A549 (cell line): ENCODE measurements around the gene RANBP17. TPM values are rescaled to one million over a fixed set of nuclear protein-coding genes. Genes with fewer than 3 reads are reported as not detected.

ENCODE experiments used
- ATAC-seq, 2 experiments: fragments of 200-7000 bp in 1 of 2; fragments of >200 bp in 1 of 2; cut with Nextera tagmentation in 1 of 2; cut with Tn5 transposase in 1 of 2; 3 replicates each; pipeline versions ENCODE4 v1.8.0 to v1.9.1; 2018 to 2020; ENCODE audit warnings: mild to moderate bottlenecking in 1 of 2, moderate library complexity in 1 of 2
- CTCF ChIA-PET: fragments of 300-600 bp; sonication (Branson Sonifier 250); formaldehyde crosslinking; extraction: SDS; loops from one replicate; lab custom pipeline; 2021; ENCODE audit warnings: antibody characterized with exemption, inconsistent platforms; lab: Yijun Ruan, JAX
- POLR2A ChIA-PET: fragments of 350-600 bp; formaldehyde crosslinking; extraction: SDS; loops from one replicate; lab custom pipeline; 2021; ENCODE audit warnings: antibody characterized with exemption, inconsistent platforms; lab: Yijun Ruan, JAX
- DNase-seq, 2 experiments: peaks; one replicate each; pipeline versions ENCODE4 v3.0.0 to v3.0.0-alpha.2; 2011 to 2016; ENCODE audit warnings: low read depth in 1 of 2, low spot score in 1 of 2
- FAIRE-seq: peaks from 2 replicates; lab custom pipeline; 2011; peaks lifted over from hg19 to GRCh38; lab: Jason Lieb, UNC
- H3K27ac ChIP-seq, 2 experiments: fragments of >200 bp; sonication (Bioruptor Twin); formaldehyde crosslinking; 3 replicates each; pipeline ENCODE4 v1.5.1; 2016 to 2017
- H3K4me1 ChIP-seq: fragments of >200 bp; sonication (Bioruptor Twin); formaldehyde crosslinking; 3 replicates; pipeline ENCODE4 v1.6.1; 2016
- H3K4me2 ChIP-seq: fragments of >200 bp; sonication (Bioruptor Twin); formaldehyde crosslinking; 3 replicates; pipeline ENCODE4 v1.6.1; 2016
- H3K4me3 ChIP-seq: fragments of >200 bp; sonication (Bioruptor Twin); formaldehyde crosslinking; 3 replicates; pipeline ENCODE4 v1.5.1; 2016
- H3K9me3 ChIP-seq: fragments of >200 bp; sonication (Bioruptor Twin); formaldehyde crosslinking; 3 replicates; pipeline ENCODE4 v1.6.1; 2016
- ATOH8 ChIP-seq: fragments of 250-450 bp; sonication (Bioruptor Pico); IDR thresholded peaks from 2 replicates; pipeline ENCODE4 v1.5.0; 2020; ENCODE audit warnings: low read depth, mild to moderate bottlenecking, moderate library complexity
- CBX8 ChIP-seq: fragments of 200-600 bp; sonication (generic); IDR thresholded peaks from 2 replicates; pipeline ENCODE4 v1.6.1; 2016
- CHD2 ChIP-seq: fragments of 150-350 bp; IDR thresholded peaks from 2 replicates; pipeline ENCODE4 v1.6.1; 2014; ENCODE audit warnings: low read length; ENCODE audit not compliant: partially characterized antibody
- CHD4 ChIP-seq: fragments of 200-600 bp; sonication (generic); IDR thresholded peaks from 2 replicates; pipeline ENCODE4 v1.6.1; 2016; ENCODE audit warnings: antibody characterized with exemption, mild to moderate bottlenecking, borderline replicate concordance
- CTCF ChIP-seq: fragments of >200 bp; sonication (Bioruptor Twin); formaldehyde crosslinking; IDR thresholded peaks from 3 replicates; pipeline ENCODE4 v1.5.1; 2016
- E2F6 ChIP-seq: IDR thresholded peaks from 2 replicates; pipeline ENCODE4 v1.6.1; 2012; ENCODE audit warnings: low read depth, borderline replicate concordance
- EHF ChIP-seq: fragments of 250-450 bp; sonication (Bioruptor Pico); IDR thresholded peaks from 2 replicates; pipeline ENCODE4 v1.5.0; 2020; ENCODE audit warnings: mild to moderate bottlenecking
- EHMT2 ChIP-seq: fragments of 200-600 bp; sonication (generic); IDR thresholded peaks from 2 replicates; pipeline ENCODE4 v1.6.1; 2016; ENCODE audit warnings: antibody characterized with exemption, low read depth, mild to moderate bottlenecking, moderate library complexity
- ELK1 ChIP-seq: fragments of 150-350 bp; IDR thresholded peaks from 2 replicates; pipeline ENCODE4 v1.6.1; 2014; ENCODE audit warnings: low read depth, mild to moderate bottlenecking, low read length
- ESRRA ChIP-seq: fragments of 150-350 bp; IDR thresholded peaks from 2 replicates; pipeline ENCODE4 v1.6.1; 2014; ENCODE audit warnings: mild to moderate bottlenecking, low read length, borderline replicate concordance
- HEYL ChIP-seq: fragments of 250-450 bp; sonication (Bioruptor Pico); IDR thresholded peaks from 2 replicates; pipeline ENCODE4 v1.8.0; 2021; ENCODE audit warnings: mild to moderate bottlenecking, moderate library complexity
- HMGXB4 ChIP-seq: fragments of 250-450 bp; sonication (Bioruptor Pico); IDR thresholded peaks from 2 replicates; pipeline ENCODE4 v1.5.0; 2021; ENCODE audit warnings: mild to moderate bottlenecking, moderate library complexity, borderline replicate concordance
- HOXA7 ChIP-seq: fragments of 250-450 bp; sonication (Bioruptor Pico); IDR thresholded peaks from 2 replicates; pipeline ENCODE4 v1.5.0; 2020; ENCODE audit warnings: mild to moderate bottlenecking, moderate library complexity
- NR3C1 ChIP-seq: fragments of >200 bp; sonication (Bioruptor Twin); formaldehyde crosslinking; IDR thresholded peaks from 3 replicates; pipeline ENCODE4 v1.6.1; 2017
- PHF8 ChIP-seq: fragments of 200-600 bp; sonication (generic); IDR thresholded peaks from 2 replicates; pipeline ENCODE4 v1.6.1; 2016; ENCODE audit warnings: low read depth, mild to moderate bottlenecking, antibody characterized with exemption, moderate library complexity, borderline replicate concordance
- REST ChIP-seq: fragments of 200-600 bp; sonication (generic); IDR thresholded peaks from 2 replicates; pipeline ENCODE4 v1.6.1; 2016; ENCODE audit warnings: antibody characterized with exemption, mild to moderate bottlenecking, moderate library complexity
- RFX5 ChIP-seq: fragments of 450-650 bp; IDR thresholded peaks from 2 replicates; pipeline ENCODE4 v1.7.1; 2014; ENCODE audit warnings: antibody characterized with exemption, mild to moderate bottlenecking, moderate library complexity
- SREBF2 ChIP-seq: fragments of 450-650 bp; IDR thresholded peaks from 2 replicates; pipeline ENCODE4 v1.6.1; 2014; ENCODE audit warnings: mild to moderate bottlenecking, moderate library complexity
- TFCP2L1 ChIP-seq: fragments of 250-450 bp; sonication (Bioruptor Pico); IDR thresholded peaks from 2 replicates; pipeline ENCODE4 v1.5.0; 2021; ENCODE audit warnings: mild to moderate bottlenecking
- ZFP36 ChIP-seq: fragments of 450-650 bp; IDR thresholded peaks from 2 replicates; pipeline ENCODE4 v1.6.1; 2014; ENCODE audit warnings: borderline replicate concordance; ENCODE audit not compliant: partially characterized antibody
- ZNF302 ChIP-seq: fragments of 250-450 bp; sonication (Bioruptor Pico); IDR thresholded peaks from 2 replicates; pipeline ENCODE4 v1.9.0; 2021; ENCODE audit warnings: inconsistent platforms, mild to moderate bottlenecking, moderate library complexity
- ZSCAN20 ChIP-seq: fragments of 250-450 bp; sonication (Bioruptor Pico); IDR thresholded peaks from 2 replicates; pipeline ENCODE4 v1.8.0; 2022; ENCODE audit warnings: mild to moderate bottlenecking, moderate library complexity
- WGBS: methylation state at CpG from one replicate; pipeline ENCODE4 v1.1.6; 2017; ENCODE audit errors: missing lambda C conversion rate; 5-methylcytosine and 5-hydroxymethylcytosine counted together
- polyA plus RNA-seq, 4 experiments: library from polyadenylated mRNA; depleted of rRNA in 3 of 4; stranded (reverse); fragments of >200 nt; fragmentation: RNase III in 1 of 4; extraction: RNeasy Plus Mini Kit Qiagen cat#74134 plus additional on column Dnase treatment in 1 of 4; gene quantifications; 2 replicates in 3 of 4; 3 replicates in 1 of 4; pipeline ENCODE4 v1.2.3, GENCODE V29; 2011 to 2017

RANBP17 gene
- polyA plus RNA-seq, 2 of the 4 experiments (the other 2 are of a cell fraction), result 3.4 to 9.2 TPM

- no peak for TF ChIP-seq ELK1
- no peak for TF ChIP-seq EHF (CRISPR knock-in tag)
- no peak for TF ChIP-seq EHMT2
- TF ChIP-seq NR3C1, result no peak
- TF ChIP-seq ZNF302, result no peak
Measured at GRCh38 chr5:171288066-171288465, 426.2 kb downstream of the RANBP17 start (continued).

GRCh38 chr5:171291371-171291770 lies 429.6 kb downstream of the RANBP17 start:
- Histone ChIP-seq H3K9me3 (no peaks in the 10 kb centered on the region), H3K4me1 (no peaks in the 10 kb centered on the region), H3K27ac (no peak overlapping the region), H3K4me3 (no peak overlapping the region), H3K4me2 (no peak overlapping the region)
- DNase-seq, result no peak
- 92% methylated on average over 4 of the region's 4 CpGs for WGBS
- no peak for FAIRE-seq
- CTCF ChIA-PET, result interaction anchor here (1.4 kb wide), 1 partner anchor 19 kb away, joined by 3 read pairs; no protein-coding TSS in a partner anchor
- TF ChIP-seq E2F6 (no peak), HOXA7 (CRISPR knock-in tag) (no peak), ZSCAN20 (no peak)
- no peak for ATAC-seq
- POLR2A ChIA-PET, result no interaction called here

- 18% methylated on average over 1 of the region's 1 CpG for WGBS
- FAIRE-seq, result no peak
- no peak for ATAC-seq
- Histone ChIP-seq H3K4me2 (no peak overlapping the region), H3K9me3 (no peaks in the 10 kb centered on the region), H3K27ac (no peak overlapping the region), H3K4me1 (no peaks in the 10 kb centered on the region), H3K4me3 (no peak overlapping the region)
- no peak for DNase-seq
- TF ChIP-seq REST, result no peak
- ChIA-PET CTCF (interaction anchor here (1.1 to 1.4 kb wide), 2 partner anchors 14 to 88 kb away, joined by 4 to 5 read pairs; no protein-coding TSS in a partner anchor), POLR2A (no interaction called here)
Measured at GRCh38 chr5:171295299-171295698, 433.5 kb downstream of the RANBP17 start.

GRCh38 chr5:171295801-171296200 lies 434.0 kb downstream of the RANBP17 start:
- FAIRE-seq, result no peak
- no peak for ATAC-seq
- H3K4me2 ChIP-seq, result no peak overlapping the region
- POLR2A ChIA-PET, result no interaction called here
- CTCF ChIA-PET, result interaction anchor here (1.2 kb wide), 1 partner anchor 32 kb away, joined by 3 read pairs; no protein-coding TSS in a partner anchor
- H3K9me3 ChIP-seq, result no peaks in the 10 kb centered on the region
- H3K4me1 ChIP-seq, result no peaks in the 10 kb centered on the region
- H3K4me3 ChIP-seq, result no peak overlapping the region
- TF ChIP-seq SREBF2, result no peak
- TF ChIP-seq ESRRA, result no peak
- TF ChIP-seq HOXA7 (CRISPR knock-in tag), result no peak
- TF ChIP-seq ZFP36, result no peak
- TF ChIP-seq CHD2, result no peak
- TF ChIP-seq CHD4, result no peak
- no peak for TF ChIP-seq TFCP2L1 (CRISPR knock-in tag)
- TF ChIP-seq PHF8, result no peak
- TF ChIP-seq CTCF, result no peak
- no peak for TF ChIP-seq NR3C1
- TF ChIP-seq HMGXB4 (CRISPR knock-in tag), result no peak
- TF ChIP-seq CBX8, result no peak
- TF ChIP-seq RFX5, result no peak
- TF ChIP-seq ATOH8, result no peak
- TF ChIP-seq HEYL (CRISPR knock-in tag), result no peak
- DNase-seq, result no peak
- 92% methylated on average over 5 of the region's 5 CpGs for WGBS
- no peak overlapping the region for H3K27ac ChIP-seq
